Measurements from ENCODE around the gene TUBAL3. TPM values are rescaled to one million over a fixed set of nuclear protein-coding genes. Genes with fewer than 3 reads are reported as not detected.
"Not testable (repeated sequence)": the region's sequence is repeated elsewhere in the genome, so short reads cannot be mapped to it uniquely, and the experiment has no call there.

Gene TUBAL3
- total RNA-seq, 1 experiment from 2014 or later = not detected

GRCh38 chr10:5434017-5434753, 29.6 kb upstream of the TUBAL3 start:
- in situ Hi-C loops (cut with HindIII; ENCODE audit: low pct_unique_long_range_greater_than_20kb, low sequenced_read_pairs) = loop anchor here (25.0 kb wide), 1 partner anchor 597 kb away; the partner anchor contains the start of gene AKR1E2
- DNase-seq (ENCODE audit: low read depth) = peak; percentile 67

- in situ Hi-C loops (cut with HindIII; ENCODE audit: low pct_unique_long_range_greater_than_20kb, low sequenced_read_pairs) = loop anchor here (25.0 kb wide), 1 partner anchor 596 kb away; the partner anchor contains the start of gene AKR1E2
- DNase-seq (ENCODE audit: low read depth) = peak; percentile 8
Observed at GRCh38 chr10:5433182-5433581, 28.6 kb upstream of the TUBAL3 start.

DNA sequence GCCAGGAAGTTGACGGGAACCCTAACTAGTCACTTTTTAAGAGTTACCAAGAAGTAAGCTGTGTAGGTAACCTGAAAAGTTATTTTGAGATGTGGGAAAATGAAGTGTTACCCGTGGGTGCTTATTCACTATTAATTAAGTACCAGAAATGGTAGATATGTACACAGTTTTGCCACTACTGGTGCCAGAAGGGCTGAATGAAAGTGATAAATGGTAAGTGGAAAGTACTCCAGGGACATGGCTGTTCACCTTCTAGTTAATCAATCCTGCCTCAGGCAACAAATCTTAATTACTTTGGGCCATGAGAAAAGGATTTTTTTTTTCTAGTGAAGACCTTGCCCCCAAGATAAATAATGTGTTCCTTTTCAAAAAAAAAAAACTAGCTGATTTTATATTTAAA, 23.5 kb upstream of the TUBAL3 start:
- DNase-seq (ENCODE audit: low read depth) = no peak
- in situ Hi-C loops (cut with HindIII; ENCODE audit: low pct_unique_long_range_greater_than_20kb, low sequenced_read_pairs) = loop anchor here (25.0 kb wide), 1 partner anchor 591 kb away; the partner anchor contains the start of gene AKR1E2

DNA sequence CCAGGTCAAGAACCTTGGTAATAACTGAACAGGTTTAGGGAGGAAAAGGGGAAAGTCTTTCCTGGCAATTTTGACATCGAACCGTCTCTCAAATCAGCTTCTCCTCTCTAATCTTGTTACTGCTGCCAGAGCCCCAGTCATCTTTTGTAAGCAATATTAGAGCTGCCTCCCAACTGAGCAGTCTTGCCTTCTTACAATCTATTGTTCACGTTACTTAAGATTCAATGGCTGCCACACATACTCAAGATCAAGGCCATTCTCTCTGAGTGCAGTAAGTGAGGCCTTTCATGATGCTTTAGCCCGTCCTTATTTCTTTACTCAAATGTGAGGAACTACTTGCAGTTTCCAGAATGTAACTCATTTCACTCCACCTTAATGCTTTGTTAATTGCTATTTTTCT, 20.1 kb upstream of the TUBAL3 start:
- in situ Hi-C loops (cut with HindIII; ENCODE audit: low pct_unique_long_range_greater_than_20kb, low sequenced_read_pairs) = loop anchor here (25.0 kb wide), 1 partner anchor 587 kb away; the partner anchor contains the start of gene AKR1E2
- no peak for DNase-seq (ENCODE audit: low read depth)

DNA sequence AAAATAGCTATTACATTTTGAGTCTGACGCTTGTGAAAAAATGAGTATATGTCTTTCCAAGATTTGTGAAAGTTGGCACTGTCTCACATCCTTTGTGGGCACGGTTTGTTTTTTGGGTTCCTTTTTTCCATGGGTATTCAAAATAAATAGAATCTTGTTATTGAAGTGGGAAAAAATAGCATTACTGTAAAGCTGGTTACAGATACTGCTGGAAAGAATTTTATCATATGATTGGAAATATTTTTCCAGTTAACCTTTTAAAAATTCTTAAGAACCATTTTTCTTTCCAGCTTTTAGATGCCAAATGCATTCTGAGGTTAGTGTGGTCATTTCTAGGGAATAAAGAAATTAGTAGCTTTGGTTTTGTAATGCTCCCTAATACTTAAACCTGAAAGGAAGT, 19.1 kb upstream of the TUBAL3 start:
- in situ Hi-C loops (cut with HindIII; ENCODE audit: low pct_unique_long_range_greater_than_20kb, low sequenced_read_pairs) = no loop called here
- DNase-seq (ENCODE audit: low read depth) = no peak

- in situ Hi-C loops (cut with HindIII; ENCODE audit: low pct_unique_long_range_greater_than_20kb, low sequenced_read_pairs) = no loop called here
- DNase-seq (ENCODE audit: low read depth) = no peak
Observed at GRCh38 chr10:5419466-5420094, 15.0 kb upstream of the TUBAL3 start.

- in situ Hi-C loops (cut with HindIII; ENCODE audit: low pct_unique_long_range_greater_than_20kb, low sequenced_read_pairs) = no loop called here
- no peak for DNase-seq (ENCODE audit: low read depth)
Observed at GRCh38 chr10:5418584-5418983, 14.0 kb upstream of the TUBAL3 start.

DNA sequence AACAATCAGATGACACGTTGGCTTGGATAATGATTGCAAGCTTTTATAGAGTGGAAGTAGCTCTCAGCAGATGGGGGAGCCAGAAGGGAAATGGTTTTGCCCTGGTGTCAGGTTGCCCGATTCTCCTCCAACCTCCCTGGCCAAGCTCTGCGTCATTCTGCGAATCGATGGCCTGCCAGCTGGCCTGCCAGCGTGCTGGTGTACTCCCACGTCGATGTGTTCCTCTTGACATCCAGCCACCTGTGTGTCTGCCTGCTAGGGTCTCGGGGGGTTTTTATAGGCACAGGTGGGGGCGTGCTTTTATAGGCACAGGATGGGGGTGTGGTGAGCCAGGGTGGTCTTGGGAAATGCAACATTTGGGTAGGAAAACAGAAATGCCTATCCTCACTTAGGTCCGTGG, 12.4 kb upstream of the TUBAL3 start:
- in situ Hi-C loops (cut with HindIII; ENCODE audit: low pct_unique_long_range_greater_than_20kb, low sequenced_read_pairs) = no loop called here
- DNase-seq (ENCODE audit: low read depth) = no peak

DNA sequence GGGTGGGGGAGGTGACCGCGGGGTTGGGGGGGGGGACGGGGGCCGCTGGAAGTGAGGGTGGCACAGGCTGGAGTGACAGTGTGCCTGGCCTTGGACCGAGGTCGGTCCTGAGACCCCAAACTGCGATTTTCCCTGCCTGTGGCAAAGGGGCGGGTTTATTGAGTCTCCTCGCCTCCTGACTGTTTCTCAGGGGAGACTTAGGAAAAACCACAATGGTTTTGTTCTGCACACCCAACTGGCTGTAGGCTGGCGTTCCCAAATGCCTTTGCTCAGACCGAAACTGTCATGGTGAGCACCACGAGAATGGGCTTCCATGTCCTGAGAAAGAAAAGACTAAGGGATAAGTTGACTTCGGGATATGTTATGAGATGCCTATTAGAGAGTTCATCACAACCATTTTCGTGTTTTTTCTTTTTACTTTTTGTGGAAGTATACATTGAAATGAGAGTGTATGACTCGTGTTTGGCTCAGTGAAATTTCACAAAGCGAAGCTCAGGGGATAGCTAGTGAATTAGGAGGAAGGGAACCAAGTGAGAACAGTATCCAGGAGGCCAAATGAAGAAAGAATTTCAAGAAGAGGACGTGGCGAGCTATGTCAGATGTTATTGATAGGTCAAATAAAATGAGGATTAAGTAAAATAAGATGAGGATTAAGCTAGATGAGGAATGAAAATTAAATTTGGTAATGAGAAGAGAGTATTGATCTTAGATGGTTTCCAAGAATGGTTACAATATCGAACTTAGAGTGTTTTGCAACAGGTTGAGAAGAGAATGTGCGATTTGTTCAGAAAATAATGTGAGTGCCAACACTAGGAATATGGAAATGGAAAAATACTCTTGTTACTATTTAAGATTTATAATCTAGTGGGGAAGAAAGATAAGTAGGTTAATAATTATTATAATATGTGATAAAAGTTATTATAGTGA, 8.6 kb upstream of the TUBAL3 start:
- peak; percentile 41 for DNase-seq (ENCODE audit: low read depth)
- in situ Hi-C loops (cut with HindIII; ENCODE audit: low pct_unique_long_range_greater_than_20kb, low sequenced_read_pairs) = no loop called here

- peak; percentile 90 for DNase-seq (ENCODE audit: low read depth)
- in situ Hi-C loops (cut with HindIII; ENCODE audit: low pct_unique_long_range_greater_than_20kb, low sequenced_read_pairs) = no loop called here
Observed at GRCh38 chr10:5412277-5412941, 7.8 kb upstream of the TUBAL3 start, which contains the start of gene NET1. NET1 (plus strand) TSS chr10:5412557; CDS start chr10:5412693, 136 bp downstream.

DNA sequence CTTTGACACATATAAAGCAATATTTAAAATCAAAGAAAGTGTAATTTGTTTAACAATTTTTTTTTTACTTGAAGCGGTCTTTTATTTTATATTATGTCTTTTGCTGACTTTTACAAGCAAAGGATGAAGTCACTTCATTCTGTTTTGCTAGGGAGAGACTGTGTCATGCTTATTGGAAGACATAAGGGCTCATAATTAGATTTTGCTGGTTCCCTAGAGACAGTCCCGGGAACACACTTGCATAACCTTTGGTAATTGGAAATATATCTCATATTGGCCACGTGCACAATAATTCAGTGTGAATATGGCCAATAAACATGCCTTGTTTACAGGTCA, 7.3 kb upstream of the TUBAL3 start:
- in situ Hi-C loops (cut with HindIII; ENCODE audit: low pct_unique_long_range_greater_than_20kb, low sequenced_read_pairs) = no loop called here
- DNase-seq (ENCODE audit: low read depth) = no peak

- DNase-seq (ENCODE audit: low read depth); in situ Hi-C loops (cut with HindIII; ENCODE audit: low pct_unique_long_range_greater_than_20kb, low sequenced_read_pairs): not testable (repeated sequence)
Observed at GRCh38 chr10:5410787-5411186, 6.2 kb upstream of the TUBAL3 start.

DNA sequence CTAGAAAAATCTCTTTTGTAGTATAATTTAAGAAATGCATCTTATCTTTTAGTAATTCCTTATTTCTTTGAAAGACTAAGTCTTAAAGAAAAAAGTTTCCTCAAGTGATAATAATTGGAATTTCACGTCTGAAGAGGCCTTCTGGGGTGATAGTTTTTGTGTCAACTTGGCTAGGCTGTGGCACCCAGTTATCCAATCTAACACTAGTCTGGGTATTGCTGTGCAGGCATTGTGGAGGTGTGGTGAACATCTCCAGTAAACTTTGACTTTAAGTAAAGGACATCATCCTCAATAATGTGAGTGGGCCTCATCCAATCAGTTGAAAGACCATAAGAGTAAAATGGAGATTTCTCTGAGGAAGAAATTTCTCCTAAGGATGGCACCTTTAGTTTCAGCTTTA, 2.3 kb upstream of the TUBAL3 start:
- no peak for DNase-seq (ENCODE audit: low read depth)
- in situ Hi-C loops (cut with HindIII; ENCODE audit: low pct_unique_long_range_greater_than_20kb, low sequenced_read_pairs) = no loop called here

DNA sequence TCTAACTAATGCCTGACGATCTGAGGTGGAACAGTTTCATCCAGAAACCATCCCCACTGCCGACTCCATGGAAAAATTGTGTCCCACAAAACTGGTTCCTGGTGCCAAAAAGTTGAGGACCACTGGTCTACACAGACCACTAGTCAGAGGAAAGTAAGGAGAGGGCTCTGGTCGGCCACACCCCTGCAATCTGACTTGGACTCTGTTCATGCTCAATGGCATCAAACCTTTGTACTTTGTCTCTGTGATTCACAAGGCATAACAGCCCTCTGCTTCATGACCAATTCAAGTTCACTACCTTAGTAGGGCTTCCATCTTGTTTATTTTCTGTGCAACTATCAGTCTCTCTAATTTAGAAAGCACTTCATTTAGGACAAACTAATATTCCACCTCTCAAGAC, 1.8 kb downstream of the TUBAL3 start:
- DNase-seq (ENCODE audit: low read depth) = no peak
- in situ Hi-C loops (cut with HindIII; ENCODE audit: low pct_unique_long_range_greater_than_20kb, low sequenced_read_pairs) = no loop called here

GRCh38 chr10:5400468-5401240, 4.0 kb downstream of the TUBAL3 start:
- no peak for DNase-seq (ENCODE audit: low read depth)
- in situ Hi-C loops (cut with HindIII; ENCODE audit: low pct_unique_long_range_greater_than_20kb, low sequenced_read_pairs) = no loop called here

GRCh38 chr10:5399332-5399731, 5.3 kb downstream of the TUBAL3 start:
- in situ Hi-C loops (cut with HindIII; ENCODE audit: low pct_unique_long_range_greater_than_20kb, low sequenced_read_pairs) = no loop called here
- no peak for DNase-seq (ENCODE audit: low read depth)

DNA sequence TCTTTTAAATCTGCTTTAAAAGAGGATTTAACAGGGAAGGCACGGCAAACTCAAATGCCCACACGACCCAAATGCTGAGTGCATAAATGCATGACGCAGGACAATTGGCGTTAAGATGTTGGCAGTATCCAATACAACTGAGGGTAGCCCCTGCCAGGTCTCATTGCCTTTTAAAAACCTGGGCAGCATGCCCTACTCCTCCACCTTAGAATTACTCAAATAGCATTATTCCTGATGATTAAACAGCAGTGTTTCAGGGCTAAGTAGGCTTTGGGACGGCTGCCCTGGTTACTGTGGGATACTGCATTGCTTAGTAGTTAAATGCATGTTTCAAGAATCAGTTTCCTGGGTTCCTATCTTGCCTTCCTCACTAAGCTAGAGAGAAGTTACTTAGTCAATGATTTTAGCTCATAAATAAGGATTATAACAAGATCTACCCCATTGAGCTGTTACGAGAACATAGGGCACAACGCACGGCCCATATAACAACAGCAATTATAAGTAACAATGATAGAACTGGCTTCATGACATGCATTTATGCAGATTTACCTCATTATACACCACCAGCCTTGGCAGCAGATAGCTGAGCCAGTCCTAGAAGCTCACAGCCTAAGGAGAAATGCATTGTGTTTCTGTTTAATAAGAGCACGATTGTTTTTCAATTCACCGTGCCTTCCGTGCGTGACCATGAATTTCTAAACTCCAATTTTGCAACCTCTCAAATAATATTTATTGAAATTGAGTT, 7.9 kb downstream of the TUBAL3 start:
- DNase-seq (ENCODE audit: low read depth) = no peak
- in situ Hi-C loops (cut with HindIII; ENCODE audit: low pct_unique_long_range_greater_than_20kb, low sequenced_read_pairs) = no loop called here
